Frontal cortex (tissue), 4 donors: ENCODE measurements around the gene FAM193B. TPM values are rescaled to one million over a fixed set of nuclear protein-coding genes. Genes with fewer than 3 reads are reported as not detected.
"Not testable (repeated sequence)": the region's sequence is repeated elsewhere in the genome, so short reads cannot be mapped to it uniquely, and the experiment has no call there.

Source experiments
- DNase-seq, 2 donors: peaks; one replicate each; pipeline ENCODE4 v3.0.0; 2012; ENCODE audit warnings: low spot score in 2 of 2
- FAIRE-seq: peaks from 2 replicates; lab custom pipeline; 2012; peaks lifted over from hg19 to GRCh38; lab: Jason Lieb, UNC
- total RNA-seq: library from RNA; depleted of rRNA; stranded (reverse); fragments of >200 nt; gene quantifications from one replicate; pipeline ENCODE4 v1.2.3, GENCODE V29; 2014
- donor health status: control.
- donor health status: control.
- donor health status: control.

The FAM193B gene
- total RNA-seq, 1 donor from 2014 or later: 26.1 TPM

DNA sequence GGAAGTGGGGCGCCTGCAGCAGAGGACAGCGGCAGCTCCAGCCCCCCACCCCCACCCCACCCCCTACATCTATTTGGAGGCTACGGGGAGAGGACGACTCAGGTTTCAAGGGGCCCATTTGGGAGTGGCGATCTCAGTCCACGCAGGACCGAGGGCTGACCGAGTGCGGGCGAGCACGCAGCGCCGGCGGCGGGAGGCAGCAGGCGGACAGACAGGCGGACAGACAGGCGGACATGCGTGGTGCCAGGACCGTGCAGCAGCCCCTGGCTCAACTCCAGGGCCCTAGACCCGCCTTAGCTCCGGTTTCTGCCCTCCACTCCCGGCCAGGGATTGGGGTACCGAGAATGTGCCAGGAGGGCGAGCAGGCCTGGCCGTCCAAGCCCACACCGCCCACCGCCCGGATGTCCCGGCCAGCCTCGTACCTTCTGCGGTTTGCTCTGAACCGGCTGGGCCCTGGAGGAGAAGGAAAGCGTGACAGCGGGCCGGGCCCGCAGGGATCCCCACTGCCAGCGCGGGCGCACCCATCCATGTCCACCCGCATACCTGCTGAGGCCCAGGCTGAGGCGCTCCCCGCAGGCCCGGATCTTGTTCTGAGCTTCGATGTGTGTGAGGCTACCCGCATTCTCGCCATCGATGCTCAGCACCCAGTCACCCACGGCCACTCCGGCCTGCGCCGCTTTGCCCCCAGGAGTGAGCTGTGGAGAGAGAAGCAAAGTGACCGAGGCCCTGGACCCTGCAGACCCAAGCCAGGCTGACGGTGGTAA is 62.2 kb downstream of the FAM193B start:
- DNase-seq (no peak), FAIRE-seq (no peak)

DNA sequence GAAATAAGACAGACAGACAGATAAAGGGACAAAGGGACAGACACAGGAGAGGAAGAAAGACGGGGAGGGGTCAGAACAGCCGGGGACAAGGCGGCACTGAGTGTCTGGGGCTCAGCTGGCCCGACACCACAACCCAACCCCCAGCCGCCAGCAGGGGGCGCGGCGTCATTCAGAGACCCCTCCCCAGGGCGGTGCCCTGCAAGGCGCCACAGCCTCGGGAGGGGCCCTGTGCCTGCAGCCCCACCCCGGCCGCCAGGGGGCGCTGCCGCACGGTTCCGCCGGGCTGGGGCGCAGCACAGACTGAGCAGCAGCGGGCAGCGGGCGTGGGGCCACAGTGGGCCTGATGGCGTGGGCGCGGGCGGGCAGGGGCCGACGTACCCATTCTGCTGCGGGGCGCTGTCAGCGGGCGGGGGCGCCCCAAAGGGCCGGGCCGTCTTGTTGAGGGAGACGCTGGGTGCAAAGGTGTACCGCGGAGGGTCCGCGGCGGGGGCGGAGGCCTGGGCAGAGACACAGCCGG is 62.9 kb downstream of the FAM193B start:
- FAIRE-seq (no peak), DNase-seq (no peak)

DNA sequence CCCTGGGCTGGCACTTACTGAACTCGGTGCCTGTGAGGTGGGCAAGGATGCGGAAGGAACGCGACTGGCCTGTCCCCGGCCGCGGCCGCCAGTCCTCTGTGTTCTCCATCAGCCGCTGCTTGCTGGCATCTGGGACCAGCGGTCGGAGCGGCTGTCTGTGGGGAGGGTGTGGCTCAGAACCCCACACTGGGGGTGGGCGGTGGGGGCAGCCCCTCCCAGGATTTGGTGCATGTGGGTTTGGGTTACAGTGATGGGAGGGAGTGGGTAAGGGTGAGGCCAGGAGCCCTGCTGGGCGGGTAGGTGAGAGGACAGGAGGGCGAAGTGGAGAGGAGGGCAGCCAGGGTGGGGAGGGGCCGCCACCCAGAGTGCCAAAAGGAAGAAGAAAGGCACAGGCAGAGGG is 63.4 kb downstream of the FAM193B start:
- FAIRE-seq: no peak
- no peak for DNase-seq

DNA sequence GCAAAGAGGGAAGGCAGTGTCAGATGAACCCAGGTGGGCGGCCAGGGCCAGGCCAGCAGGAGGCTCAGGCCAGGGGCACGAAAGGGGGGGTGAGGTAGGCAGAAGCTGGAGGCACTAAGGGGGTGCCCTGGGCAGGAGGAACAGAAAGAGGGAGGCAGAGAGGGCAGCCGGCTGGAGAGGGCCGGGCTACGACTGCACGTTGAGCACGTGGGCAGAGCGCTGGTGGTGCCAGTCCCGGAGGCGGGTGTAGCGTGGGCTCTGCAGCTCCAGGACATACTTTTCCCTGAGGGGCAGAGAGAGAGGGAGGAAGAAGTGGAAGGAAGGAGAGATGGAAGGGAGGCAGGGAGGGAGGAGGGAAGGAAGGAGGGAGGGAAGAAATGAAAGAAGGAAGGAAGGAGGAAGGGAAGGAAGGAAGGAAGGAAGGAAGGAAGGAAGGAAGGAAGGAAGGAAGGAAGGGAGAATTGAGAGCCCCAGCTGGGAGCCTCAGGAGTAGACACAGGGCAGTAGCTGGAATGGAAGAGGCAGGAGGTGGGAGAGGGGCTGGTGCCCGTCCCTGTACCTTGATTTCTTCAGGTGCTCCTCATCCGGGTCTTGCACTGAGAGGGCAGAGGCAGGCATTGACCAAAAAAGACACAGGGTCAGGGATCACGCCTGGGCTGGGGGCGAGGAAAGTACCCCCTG is 63.9 kb downstream of the FAM193B start:
- no peak for DNase-seq
- FAIRE-seq: no peak

DNA sequence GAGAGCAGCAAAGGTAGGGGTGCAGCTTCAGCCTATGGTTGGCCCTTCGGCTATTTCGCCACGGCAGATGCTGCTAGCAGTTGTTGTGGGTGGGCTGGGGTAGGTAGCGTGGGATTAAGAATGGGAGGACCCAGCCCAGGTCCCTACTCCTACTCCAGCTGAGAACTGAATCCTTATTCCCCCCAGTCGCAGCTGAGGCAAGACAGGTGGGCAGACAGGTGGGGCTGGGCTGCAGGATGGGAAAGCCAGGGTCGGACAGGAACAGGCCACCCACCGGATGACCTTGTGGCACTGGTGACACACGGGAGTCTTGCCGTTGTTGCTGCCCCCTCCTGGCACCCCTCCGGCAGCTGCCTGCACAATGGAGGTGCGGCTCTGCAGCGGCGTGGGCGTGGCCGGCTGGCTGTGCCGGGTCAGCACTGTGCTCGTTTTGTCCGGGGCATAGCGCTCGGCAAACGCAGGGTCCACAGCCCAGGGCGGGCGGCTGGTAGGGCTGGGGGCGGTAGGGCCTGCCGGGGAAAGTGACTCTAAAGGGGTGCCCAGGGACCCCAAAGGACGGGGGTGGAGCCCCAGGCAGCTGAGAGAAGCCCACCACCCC is 65.1 kb downstream of the FAM193B start:
- no peak for FAIRE-seq

DNA sequence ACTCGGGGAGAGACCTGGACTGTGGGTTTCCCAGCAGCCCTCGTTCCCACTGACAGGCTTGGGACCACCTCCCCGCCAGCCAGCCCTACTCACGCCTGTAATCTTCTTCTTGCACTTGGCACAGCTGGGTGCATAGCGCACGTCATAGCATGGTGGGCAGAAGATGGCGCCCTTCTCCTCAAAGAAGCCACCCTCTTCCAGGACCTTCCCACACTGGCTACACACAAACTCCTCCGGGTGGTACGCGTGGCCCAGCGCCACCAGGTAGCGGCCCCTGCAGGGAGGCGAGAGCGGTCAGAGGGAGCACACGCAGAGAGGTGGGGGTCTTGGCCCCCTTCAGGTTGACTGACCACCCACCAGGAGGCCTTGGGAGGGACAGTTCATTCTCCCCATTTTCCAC is 66.4 kb downstream of the FAM193B start:
- FAIRE-seq (no peak), DNase-seq (no peak)

More for the DNA sequence above, 65.1 kb downstream of the FAM193B start:
- no peak for DNase-seq

DNA sequence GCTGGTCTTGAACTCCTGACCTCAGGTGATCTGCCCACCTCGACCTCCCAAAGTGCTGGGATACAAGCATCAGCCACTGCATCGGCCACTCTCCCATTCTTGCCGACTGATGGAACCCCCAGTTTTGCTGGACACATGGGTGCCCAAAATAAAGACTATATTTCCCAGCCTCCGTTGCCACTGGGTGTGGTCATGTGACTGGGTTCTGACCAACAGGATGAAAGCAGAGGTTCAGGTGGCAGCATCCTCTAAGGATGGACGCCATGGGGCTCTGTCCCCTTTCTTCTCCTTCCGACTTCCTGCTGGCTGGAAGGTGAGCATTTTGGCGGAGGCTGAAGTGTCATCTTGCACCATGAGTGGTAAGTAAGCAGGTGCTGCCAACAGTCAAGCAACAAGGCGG is 67.2 kb downstream of the FAM193B start:
- DNase-seq (no peak), FAIRE-seq (no peak)

DNA sequence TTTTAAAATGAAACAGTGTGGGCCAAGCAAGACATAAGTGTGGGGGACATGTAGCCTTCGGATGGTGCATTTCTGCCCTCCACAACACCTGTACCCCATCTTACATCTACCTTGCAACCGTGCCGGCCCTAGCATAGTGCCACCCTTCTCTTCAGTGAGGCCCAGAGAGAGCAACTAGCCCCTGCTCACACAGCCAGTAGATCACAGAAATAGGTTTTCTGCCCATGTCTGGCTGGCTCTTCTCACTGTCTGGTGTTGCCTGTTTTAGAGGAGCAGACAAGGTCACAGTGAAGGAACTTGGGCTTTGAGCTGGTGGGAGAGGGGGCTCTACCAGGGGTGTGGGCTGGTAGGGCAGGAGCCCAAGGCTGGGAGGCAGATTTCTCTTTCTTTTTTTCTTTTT is 68.1 kb downstream of the FAM193B start:
- DNase-seq (no peak), FAIRE-seq (no peak)

DNA sequence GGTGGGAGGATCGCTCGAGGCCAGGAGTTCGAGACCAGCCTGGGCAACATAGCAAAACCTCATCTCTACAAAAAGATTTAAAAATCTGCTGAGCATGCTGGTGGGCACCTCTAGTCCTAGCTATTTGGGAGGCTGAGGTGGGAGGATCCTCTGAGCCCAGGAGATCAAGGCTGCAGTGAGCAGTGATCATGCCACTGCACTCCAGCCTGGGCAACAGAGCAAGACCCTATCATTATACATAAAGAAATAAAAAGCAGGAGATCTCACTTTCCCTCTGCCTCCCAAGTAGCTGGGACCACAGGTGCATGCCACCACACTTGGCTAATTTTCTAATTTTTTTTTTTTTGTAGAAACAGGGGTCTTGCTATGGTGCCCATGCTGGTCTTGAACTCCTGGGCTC is 68.6 kb downstream of the FAM193B start:
- DNase-seq, FAIRE-seq: not testable (repeated sequence)

DNA sequence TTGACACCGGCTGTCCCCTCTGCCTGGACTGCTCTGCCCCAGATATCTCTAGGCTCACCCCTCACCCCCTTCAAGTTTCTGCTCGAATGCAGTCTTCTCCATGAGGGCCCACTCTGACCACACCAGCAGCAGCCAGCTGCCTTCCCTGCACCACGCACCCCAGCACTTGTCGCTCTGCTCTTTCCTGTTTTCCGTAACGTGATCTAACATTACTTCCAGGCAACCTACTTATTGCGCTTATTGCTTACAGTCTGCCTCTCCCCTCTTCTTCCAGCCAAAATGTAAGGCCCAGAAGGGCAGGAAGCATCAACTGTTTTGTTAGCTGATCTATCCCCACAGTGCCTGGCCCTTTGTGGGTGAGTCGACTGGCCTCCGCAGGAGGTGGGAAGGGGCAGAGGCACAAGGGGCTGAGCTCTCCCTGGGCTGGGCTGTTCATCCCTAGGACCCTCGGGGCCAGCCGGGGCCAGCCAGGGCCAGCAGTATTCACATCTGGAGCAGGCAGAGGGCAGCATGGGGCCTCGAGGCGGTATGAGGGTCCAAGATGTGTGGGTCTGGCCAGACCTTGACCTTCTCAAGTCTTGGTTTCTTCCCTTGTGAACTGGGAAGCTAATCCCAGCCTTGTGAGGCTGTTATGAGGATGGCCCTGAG is 69.3 kb downstream of the FAM193B start:
- no peak for DNase-seq
- FAIRE-seq: no peak

DNA sequence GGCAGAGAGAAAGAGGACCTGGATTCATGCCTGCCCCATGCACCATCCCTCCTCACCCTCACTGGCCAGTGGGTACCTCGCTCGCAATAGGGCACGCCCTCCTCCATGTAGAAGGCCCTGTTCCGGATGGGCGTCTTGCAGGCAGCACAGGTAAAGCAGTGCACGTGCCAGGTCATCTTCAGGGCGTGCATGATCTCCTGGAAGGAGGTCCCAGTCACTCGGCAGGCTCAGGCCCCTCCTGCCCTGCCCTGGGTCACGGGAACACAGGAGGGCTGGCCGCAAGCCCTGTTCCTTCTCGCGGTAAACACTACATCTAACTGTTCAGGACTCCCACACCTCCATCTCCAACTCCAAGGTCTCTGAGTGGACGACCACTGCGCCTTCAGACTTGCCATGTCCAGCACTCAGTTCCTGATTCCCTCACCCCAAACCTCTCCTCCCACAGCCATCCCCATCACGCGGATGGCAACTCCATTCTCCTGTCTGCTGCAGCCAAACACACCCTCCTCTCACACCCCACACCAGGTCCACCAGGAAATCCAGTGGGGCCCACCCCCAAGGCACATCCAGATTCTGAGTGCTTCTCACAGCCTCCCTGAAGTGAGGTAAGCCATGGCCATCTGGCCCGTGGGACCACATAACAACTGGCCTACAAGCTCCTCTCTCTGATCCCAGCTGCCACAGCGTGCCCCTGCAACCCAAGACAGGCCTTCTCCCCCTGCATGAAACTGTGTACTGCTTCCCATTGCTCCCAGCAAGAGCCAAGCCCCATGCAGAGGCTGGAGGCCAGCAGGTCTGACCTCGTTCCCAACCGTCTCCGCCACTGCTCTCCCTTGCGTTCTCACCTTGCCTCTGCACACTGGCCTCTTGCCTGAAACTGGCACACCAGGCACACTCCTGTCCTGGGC is 70.1 kb downstream of the FAM193B start:
- no peak for DNase-seq
- FAIRE-seq: no peak

DNA sequence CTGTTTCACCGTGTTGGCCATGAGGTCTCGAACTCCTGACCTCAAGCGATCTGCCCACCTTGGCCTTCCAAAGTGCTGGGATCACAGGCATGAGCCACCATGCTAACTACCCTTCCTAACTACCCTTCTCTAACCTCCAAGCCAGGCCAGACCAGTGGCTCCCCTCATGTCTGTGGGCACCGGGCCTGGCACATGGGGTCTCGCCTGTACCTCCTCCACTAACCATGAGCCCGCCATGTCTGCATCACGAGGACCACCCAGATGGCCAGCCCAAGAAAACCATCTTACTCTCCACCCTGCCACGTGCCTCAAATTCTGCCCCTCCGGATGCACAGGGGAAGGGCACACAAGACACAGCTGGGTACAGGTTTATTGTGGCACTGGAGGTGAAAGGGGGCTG is 71.3 kb downstream of the FAM193B start:
- FAIRE-seq (no peak), DNase-seq (no peak)

DNA sequence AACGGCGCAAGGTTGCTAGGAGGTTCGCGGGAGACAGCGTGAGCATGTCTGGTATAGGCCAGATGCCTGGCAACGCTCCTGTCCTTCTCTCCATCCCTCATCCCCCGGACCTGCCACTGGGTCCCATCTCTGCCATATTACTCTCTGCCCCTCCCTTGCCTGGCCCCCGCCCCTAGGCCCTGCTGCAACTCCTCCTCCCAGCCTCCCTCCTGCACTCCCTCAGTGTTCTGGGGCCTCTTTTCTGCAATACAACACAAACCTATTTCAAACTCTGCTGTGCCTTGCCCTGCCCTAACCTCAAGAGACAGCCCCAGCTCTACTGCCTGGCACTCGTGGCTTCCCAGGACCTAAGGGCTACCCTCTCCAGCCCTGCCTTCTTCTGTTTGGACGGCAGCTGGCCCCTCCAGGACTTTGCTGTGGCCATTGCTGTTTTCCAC is 72.0 kb downstream of the FAM193B start:
- no peak for DNase-seq
- FAIRE-seq: no peak

DNA sequence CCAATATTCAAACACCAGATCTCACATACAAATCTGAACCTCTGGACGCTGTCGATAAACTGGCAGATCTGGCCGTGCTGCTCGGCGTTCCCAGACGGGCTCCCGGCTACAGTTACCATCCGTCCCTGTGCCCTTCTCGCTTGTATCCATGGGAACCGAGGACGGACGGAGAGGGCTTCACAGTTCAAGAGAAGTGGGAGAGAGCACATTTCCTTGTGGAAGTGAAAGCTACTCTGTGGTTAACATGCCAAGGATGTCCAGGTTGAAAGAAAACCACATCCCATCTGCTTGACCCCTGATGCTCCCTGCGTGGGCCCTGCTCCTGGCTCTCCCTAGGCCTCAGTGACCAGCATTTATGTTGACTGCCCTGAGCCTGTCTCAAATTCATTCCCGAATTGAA is 74.6 kb downstream of the FAM193B start:
- no peak for DNase-seq
- FAIRE-seq: no peak

DNA sequence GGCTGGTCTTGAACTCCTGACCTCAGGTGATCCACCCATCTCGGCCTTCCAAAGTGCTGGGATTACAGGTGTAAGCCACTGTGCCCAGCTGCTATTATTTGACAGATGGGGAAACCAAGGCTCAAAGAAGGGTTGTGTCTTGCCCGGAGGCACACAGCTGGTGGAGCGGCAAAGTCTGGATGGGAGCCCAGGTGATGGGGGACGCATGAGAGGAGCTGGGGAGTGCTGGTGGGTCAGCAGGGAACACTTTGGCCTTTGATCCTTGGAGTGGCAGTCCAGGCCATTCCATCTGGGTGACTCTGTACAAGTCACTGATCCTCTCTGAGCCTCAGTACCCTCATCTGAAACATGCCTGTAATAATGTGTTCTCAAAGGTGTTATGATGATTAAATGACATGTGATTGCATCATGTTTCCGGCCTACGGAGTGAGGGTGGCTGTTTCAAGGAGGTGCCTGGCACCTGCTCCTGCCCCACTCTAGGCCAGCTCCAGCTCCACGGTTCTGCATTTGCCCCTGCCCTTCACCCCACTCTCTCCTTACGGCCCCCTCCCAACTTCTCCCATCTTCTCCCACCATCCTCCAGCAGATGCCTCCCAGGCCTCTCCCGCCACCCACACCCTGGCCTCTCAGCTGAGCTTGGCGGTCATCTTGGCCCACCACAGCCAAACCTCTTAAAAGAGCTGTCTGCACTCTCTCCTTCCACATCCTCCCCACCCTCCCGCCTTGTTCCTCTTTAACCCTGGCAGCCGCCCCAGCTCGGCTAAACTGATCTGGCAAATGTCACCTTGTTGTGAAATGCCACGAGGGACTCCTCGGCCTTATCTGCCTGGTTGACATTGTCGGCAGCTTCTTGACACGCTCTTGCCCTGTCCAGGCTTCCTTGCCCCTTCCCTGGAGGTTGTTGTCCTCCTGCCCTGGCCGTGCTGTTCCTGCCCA is 75.4 kb downstream of the FAM193B start:
- DNase-seq (no peak), FAIRE-seq (no peak)

DNA sequence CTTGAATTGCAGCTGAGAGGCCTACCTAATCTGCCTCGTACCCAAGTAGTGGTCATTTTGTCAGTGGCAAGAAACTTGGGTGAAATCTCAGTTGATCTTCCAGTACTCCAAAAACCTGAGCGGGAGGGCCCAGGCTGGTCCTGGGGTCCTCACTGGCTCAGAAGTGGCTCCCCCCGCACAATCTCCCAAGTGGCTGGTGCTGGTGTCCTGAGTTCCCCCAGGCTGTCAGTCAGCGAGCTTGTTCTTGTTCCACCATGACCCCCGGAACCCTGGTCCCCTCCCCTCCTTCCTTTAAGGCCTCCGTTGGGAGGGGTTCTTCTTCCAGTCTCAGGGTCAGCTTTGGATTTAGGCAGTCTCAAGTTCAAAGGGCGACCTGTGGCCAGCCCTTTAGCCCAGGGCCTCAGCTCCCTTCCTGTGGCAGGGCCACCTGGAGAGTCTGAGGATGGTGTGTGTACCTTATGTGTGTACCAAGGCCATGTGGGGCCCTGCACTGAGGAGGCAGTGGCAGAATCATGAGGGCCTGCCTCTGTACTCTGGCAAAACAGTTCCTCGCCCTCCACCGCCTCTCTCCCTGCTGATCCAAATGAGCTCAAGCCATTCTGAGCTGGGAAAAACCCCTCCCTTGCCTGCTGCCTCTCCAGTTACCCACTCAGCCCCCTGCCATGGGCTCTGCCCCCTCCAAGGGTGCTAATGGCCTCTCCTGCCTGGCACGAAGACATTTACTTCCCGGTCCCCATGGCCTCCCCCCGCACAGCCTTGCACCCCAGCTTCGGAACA is 76.5 kb downstream of the FAM193B start:
- FAIRE-seq (no peak), DNase-seq (no peak)

DNA sequence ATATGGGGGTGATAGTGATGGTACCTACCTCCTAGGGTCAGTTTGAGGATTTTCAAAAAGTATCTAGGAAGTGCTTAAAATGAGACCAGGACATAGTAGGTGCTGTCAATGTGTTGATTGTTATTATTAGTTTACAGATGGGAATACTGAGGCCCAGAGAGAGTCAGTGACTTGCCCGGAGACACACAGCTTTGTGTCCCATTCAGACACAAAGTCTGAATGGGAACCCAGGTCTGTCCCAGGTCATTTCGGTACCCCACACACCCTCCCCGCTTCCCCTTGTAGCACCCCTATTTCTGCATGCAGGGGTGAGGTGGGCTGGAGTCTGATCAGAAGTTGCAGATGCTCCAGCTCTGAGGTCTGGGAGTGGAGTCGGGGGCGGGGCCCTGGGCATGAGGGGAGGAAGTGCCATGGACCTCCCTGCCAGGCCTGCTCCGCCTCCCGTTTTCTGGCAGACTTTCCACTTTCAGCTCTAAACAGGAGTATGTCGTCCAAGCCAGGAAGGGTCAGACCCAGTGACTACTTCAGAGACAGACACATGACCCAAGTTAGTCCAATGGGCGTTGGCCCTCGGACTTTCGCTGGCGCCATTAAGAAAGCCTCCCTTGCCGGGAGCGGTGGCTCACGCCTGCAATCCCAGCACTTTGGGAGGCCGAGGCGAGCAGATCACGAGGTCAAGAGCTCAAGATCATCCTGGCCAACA is 77.7 kb downstream of the FAM193B start:
- no peak for FAIRE-seq
- no peak for DNase-seq
